ENCODE data around the gene PTPRM. TPM values are rescaled to one million over a fixed set of nuclear protein-coding genes. Genes with fewer than 3 reads are reported as not detected.

PTPRM gene
- total and polyA plus RNA-seq, 2 of the 8 experiments (the other 6 are each of a cell fraction or from before 2014, with no cell fraction given), result 4.1 to 7.0 TPM

DNA sequence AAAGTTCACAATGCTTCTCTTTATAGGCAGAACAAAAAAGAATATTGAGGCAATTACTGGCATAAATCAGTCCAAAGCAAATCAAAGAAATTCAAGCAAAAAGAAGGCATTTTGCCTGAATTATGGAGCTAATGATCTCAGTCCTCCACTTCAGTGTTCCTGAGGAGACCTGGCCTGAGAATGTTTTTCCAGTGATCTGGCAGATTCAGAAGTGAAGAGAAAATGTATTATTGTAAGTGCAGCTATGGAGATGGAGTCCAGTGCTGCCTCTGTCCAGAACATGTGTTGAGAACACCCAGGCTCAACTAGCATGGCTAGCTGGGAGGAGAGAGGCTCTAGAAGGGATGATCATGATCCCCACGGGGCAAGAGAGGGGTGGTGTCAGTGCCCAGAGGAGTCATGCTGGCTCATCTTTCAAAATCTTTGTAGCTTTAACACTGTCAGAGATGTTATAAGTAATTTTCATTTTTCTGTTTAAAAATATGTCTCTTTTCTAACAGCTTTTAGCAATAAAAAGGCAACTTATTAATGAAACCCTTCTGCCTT, 675.1 kb downstream of the PTPRM start (continued):
- TF ChIP-seq TBP (IDR thresholded peaks at IDR 0.05; ENCODE audit: low read depth, low read length), result no peak
